Activated CD8-positive, alpha-beta memory T cell treated with anti-CD3 and anti-CD28 coated beads, Interleukin-2, amount 50 U/mL, for 1 hour (primary cell): ENCODE measurements around the gene HDHD2.
"Not testable (repeated sequence)": the region's sequence is repeated elsewhere in the genome, so short reads cannot be mapped to it uniquely, and the experiment has no call there.

Source experiments
- DNase-seq: peaks from one replicate; pipeline ENCODE4 v3.0.0-alpha.2; 2020; ENCODE audit errors: extremely low read depth

HDHD2 gene

GRCh38 chr18:47150029-47150823, at the start of gene HDHD2:
Gene HDHD2 (minus strand): TSS chr18:47150500. CDS start chr18:47136439, 14,061 bp downstream.
- peak; percentile 20 for DNase-seq

GRCh38 chr18:47195961-47196360, 45.7 kb upstream of the HDHD2 start:
- DNase-seq = not testable (repeated sequence)

DNA sequence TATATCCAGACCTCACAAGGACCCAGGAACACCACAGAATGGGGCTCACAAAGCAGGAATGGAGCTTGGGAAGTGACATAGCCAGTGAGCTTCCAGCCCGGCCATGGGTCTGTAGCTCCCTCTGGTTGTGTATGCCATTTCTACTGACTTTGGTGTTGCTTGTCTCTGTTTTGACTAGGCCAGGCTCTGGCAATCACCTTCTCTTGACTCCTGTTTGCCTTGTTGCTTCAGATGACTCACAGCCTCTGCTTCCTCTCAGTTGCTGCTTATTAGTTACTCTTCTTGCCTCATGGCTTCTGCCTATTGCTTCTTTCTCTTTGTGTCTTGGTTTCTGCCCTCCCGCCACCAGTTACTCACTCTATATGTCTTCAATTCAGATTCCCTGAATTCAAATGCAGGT, 41.7 kb upstream of the HDHD2 start:
- DNase-seq = no peak

DNA sequence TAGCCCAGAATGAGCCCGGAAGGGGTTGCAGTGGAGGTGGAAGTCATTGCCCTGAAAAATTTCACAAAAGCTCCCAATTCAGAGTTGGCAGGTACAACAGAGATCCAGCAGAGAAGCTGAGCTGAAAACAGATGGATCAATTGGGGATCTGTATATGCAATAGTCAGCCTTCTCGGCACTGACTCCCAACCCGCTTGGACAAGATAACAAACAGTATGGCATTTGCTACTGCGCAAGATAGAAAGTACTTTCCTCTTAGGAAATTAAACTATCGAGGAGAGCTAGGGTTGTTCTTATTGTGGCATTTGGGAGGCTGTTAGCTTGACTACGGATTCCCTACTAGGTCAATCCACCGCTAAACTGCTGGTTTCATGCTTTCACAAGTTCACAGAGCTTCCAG, 37.4 kb upstream of the HDHD2 start:
- DNase-seq = no peak

DNA sequence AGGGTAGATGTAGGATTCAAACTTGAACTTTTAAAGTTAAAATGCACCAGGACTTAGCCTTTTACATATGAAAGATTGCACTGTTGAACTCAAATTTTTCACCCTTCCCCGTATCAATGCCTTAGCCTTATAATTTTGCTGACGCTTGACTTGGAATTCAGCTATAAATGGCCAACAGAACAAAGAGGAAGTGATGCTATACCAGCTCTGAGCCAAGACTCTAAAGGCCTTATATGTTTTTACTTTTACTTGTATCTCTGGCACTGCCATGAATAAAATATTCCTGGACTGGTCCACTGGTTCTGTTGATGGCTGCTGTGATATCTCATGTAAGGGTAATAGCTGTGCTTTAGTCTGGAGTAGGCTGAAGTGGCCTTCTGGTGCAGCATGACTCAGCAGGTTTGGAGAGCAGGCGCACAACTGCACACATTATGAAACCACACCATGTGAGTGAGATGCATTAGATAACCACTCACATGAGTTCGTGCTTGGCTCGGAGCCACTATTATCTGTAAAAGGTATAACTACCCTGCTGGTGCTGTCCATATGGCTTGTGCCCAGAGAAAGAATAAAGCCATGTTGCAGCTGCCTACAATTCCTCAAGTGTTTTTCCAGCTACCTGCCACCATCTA, 34.2 kb upstream of the HDHD2 start:
- DNase-seq = no peak

DNA sequence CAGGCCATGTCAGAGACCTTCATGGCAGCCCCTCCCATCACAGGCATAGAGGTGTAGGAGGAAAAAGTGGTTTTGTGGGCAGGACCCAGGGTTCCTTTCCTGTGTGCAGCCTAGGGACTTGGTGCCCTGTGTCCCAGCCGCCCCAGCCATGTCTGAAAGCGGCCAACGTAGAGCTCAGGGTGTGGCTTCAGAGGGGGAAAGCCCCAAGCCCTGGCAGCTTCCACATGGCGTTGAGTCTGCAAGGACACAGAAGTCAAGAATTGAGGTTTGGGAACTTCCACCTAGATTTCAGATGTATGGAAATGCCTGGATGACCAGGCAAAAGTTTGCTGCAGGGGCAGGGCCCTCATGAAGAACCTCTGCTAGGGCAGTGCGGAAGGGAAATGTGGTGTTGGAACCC, 31.9 kb upstream of the HDHD2 start:
- not testable (repeated sequence) for DNase-seq

GRCh38 chr18:47180765-47181164, 30.5 kb upstream of the HDHD2 start:
- no peak for DNase-seq

DNA sequence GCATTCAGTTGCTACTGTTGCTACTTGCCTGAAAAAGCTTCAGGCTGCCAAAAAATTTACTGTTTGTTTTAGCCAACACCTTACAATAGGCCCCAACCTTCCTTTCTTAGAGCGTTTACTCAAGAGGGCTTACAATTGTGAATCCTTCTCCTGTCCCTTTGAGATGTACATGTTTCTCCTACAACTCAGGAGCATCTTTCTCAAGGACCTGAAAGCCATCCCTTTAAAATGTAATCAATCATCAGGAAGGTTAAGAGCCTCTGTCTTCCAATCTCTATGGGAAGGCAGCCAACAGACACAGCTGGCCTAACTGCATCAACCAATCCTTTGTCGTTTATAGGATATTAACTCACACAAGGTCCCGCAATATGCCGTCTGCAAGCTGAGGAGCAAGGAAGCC, 29.2 kb upstream of the HDHD2 start:
- no peak for DNase-seq

DNA sequence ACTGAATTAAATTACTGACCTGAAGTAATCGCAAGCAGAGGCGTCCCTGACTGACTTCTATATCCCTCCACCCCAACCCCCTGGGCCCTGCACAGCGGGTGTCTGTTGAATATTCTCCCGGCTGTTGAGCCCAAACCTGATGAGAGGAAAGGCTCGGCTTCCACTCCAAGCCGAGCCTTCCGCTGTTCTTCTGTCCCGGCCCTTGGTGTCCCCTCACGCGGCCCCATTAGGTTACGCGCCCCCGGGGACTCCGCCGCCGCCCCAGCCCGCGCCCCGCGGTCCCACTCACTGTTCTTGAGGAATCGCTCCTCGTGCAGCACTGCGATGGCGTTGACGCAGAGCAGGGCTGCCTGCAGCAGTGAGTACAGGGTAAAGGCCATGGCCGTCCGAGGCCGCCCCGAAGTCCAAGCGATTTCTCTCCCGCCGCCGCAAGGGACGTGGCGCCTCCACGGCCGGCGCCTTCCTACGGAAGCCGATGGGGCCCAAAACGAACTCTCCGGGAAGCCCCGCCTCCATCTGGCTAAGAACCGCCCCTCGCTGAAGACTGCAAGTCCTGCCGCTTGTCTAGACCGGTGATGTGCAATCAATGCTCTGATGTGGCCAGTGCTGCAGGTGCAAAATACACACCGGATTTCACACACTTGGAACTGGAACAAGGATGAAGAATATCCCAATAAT, 25.7 kb upstream of the HDHD2 start, which contains the start of gene IER3IP1:
TSS of gene IER3IP1 (minus strand) at position 467 of the 678 bp plus-strand sequence. CDS start at position 380, 87 bp downstream.
- DNase-seq = peak; percentile 59

DNA sequence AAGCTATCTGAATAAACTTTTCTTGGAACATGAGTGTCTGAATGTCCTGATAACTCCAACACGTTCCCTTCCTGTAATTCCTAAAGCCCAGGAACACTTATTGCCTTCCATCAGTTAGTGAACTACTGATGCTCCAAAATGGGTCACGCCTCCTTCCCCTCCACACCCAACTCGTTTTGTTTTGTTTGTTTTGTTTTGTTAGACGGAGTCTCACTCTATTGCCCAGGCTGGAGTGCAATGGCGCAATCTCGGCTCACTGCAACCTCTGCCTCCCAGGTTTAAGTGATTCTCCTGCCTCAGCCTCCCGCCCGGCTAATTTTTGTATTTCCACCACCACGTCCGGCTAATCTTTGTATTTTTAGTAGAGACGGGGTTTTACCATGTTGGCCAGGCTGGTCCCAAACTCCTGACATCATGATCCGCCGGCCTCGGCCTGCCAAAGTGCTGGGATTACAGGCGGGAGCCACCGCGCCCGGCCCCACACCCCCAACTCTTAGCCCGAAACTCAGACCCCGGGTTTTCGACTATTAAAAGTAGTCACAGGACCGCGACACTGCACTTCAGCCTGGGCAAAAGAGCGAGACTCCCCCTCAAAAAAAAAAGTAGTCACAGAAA, 25.1 kb upstream of the HDHD2 start:
- DNase-seq = no peak

GRCh38 chr18:47174545-47175116, 24.3 kb upstream of the HDHD2 start:
- no peak for DNase-seq

GRCh38 chr18:47172476-47172875, 22.2 kb upstream of the HDHD2 start:
- no peak for DNase-seq

DNA sequence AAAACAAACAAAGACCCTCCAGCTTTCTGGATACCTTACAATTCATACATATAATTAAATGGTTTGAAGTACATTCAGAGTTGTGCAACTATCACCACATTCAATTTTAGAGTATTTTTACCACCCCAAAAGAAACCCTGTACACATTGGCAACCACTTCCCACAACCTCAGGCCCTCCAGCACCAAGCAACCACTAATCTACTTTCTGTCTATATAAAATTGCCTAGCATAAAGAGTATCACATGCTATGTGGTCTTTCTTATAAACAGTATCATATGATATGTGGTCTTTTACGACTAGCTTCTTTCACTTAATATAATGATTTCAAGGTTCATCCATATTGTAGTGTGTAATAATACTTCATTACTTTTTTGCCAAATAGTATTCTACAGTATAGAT, 18.6 kb upstream of the HDHD2 start:
- DNase-seq = no peak

DNA sequence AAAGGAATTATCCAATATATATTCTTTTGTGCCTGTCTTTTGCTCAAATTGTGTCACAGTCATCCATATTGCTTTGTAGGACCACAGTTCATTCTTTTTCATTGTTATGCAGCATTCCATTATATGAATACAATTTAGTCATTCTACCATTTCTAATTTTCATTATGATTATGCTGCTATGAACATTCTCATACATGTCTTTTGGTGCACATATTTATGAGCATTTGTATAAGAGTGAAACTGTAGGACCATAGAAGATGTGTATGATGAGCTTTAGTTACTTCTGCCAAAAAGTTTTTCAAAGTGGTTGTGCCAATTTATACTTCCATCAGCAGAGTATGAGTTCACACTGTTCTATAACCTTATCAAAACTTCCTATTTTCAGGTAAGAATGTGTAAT, 18.2 kb upstream of the HDHD2 start:
- no peak for DNase-seq

DNA sequence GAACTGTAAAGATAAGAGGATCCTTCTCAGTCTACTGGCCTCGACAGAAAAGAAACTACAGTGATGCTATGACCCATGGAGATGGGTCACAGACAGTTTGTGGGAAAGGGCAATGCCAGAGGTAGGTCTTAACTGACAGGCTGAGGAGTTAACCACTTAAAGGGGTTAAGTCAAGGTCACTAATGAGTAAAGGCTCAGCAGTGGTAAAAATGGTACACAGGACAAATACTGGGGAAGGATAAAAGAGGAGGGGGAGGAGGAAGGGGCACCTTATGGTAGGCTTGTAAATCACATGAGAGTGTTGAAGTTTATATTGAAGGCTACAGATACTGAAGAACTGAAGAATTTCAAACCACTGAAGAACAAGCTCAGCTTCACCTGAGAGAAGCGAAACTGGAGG, 16.0 kb upstream of the HDHD2 start:
- DNase-seq = no peak

DNA sequence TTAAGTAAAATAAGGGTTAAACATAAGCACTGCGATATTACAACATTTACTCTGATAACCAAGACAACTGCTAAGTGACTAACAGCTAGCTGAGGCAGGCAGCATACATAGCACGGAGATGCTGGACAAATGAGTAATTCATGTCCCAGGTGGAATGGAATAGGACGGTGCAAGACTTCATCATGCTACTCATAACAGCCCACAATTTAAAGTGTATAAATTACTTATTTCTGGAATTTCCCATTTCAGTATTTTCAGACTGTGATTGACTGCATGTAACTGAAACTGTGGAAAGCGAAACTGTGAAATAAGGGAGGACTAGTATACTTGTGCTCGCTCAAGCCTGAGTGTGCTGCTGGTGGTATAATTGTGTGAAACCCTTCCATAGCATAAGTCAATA, 12.9 kb upstream of the HDHD2 start:
- no peak for DNase-seq

GRCh38 chr18:47160256-47160655, 10.0 kb upstream of the HDHD2 start:
- DNase-seq = no peak

- not testable (repeated sequence) for DNase-seq
These were observed 8.1 kb upstream of the HDHD2 start for GRCh38 chr18:47158404-47158803.

DNA sequence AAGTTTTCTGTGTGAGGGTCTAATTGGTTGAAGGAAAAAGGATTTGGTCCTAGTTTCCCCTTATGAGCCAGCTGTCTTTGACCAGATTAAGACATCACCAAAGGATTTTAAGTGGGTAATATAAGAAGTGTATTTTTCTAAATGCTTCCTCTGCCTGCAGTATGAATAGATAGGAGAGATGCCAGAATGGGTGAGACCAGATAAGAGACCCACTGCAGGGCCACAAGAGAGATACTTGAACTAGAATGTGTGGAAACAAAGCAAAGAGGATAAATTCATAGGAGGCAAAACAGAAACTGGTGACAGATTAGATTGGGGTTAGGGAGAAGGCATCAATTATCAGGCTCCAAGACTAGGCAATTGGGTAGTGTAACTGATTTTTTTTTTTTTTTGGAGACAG, 1.1 kb upstream of the HDHD2 start:
- DNase-seq = no peak

DNA sequence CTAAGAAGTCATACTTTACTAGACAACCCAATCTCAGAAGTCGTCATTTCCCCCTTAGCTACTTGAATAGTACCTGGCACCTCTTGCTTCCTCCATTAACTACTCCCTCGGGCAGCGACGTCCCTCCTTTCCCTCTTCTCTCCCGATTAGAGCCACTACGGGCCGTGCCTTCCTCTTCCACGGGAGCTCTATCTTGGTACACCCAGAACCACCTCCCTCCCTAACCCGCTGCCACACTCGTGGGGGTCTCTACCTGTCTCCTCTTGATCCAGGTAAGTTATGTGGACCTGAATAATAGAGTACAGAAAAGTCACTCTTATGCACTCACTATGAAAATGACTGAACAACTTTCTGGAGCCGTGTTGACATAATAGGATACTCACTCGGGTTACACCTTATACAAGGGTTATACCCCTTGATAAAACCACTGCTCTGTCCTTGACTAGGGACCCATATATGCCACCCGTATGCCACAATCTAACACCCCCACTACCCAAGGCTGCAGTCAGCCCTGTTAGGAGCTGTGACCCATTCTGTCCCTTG, 595 bp upstream of the HDHD2 start:
- no peak for DNase-seq

DNA sequence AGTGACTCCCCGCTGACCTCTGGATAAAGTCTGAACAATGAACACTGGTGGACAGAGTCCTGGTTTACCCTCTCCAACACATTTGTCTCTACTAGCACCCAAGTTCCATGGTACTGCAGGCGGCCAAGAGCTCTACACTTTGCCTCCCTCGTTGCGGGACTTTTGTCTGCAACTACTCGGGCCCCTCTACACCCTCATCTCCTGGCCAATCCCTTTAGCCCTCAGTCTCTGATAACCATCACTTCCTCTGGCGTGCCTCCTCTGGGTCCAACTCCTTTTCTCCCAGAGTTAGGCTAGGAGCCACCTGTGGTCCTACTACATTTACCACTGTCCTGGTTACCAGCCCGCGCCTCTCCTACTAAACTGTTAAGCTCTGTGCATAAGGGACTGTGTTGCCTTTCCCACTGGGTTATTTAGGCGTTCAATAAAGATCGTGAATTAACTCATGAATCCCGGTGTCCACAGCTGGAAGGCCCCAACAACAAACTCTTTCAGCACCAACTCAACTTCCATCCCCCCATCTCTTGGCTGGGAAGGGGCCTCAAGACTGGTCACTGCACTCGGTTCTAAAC, 757 bp downstream of the HDHD2 start:
- no peak for DNase-seq
